HG03558 (cell line): ENCODE measurements around the gene ITPRID2.

ENCODE experiments used
- ATAC-seq: cut with Tn5 transposase; IDR thresholded peaks from one replicate; pipeline ENCODE4 v1.9.1; 2021; ENCODE audit warnings: moderate number of reproducible peaks; ENCODE audit not compliant: unreplicated experiment; ENCODE audit errors: extremely low read depth

Gene ITPRID2

GRCh38 chr2:181878448-181878847 is 13.1 kb upstream of the ITPRID2 start:
- no peak for ATAC-seq

DNA sequence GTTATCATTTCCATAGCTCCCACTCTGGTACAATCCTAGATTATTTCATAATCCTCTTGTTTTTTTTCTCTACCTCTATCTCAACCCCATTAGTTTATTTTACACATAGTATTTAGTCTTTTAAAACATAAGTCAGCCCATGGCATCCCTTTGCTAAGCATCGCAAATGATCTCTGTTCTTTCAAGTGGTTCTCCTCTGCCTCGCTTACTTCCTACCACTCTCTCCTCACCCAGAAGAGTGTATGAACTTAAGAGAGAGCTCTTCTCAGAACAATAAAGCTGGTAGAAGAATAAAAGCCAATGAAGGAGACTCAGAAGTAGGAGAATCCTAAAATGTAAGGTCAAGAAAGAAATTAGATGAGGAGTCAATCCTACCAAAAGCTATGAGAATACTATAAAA is 12.2 kb upstream of the ITPRID2 start:
- no peak for ATAC-seq

- ATAC-seq = no peak
Measured at GRCh38 chr2:181882246-181883020, 9.1 kb upstream of the ITPRID2 start.

- ATAC-seq = no peak
Measured at GRCh38 chr2:181884601-181885000, 6.9 kb upstream of the ITPRID2 start.

DNA sequence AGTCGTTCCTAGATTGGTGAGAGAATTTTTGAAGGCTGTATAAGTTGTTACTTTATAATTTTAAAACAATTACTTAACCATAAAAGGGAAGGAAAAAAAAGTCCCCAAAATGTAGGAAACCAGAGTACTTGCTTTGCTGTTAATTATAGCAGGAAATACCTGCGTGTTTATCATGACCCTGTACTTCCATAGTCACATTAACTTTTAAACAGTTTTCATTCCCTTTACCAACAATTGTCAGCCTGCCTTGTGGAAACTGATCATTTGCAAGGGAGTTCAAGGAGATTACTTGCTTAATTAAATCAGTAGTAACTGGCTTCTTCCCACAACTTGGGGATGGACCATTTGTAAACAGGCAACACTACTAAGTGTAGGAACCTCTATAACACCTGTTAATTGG is 6.4 kb upstream of the ITPRID2 start:
- no peak for ATAC-seq

DNA sequence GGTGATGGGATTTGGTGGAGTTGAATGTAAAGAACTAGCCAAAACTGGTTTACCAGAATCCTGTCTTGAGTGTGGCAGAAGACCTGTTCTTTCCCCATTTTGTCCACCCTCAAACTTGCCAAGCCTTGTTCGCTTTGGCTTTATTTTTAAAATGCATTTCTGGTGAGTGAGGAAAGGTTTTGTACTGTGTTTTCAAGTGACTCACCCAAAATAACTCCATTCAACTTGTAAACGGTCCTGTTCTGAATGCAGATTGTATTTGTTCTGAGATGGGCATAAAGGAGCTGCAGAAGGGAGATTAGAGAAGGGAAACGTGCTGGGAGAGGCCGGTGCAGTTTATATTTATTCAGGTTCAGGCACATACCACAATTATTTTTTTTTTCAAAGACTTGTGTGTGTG is 5.3 kb upstream of the ITPRID2 start:
- no peak for ATAC-seq

- ATAC-seq = no peak
Measured at GRCh38 chr2:181887045-181887444, 4.5 kb upstream of the ITPRID2 start.

DNA sequence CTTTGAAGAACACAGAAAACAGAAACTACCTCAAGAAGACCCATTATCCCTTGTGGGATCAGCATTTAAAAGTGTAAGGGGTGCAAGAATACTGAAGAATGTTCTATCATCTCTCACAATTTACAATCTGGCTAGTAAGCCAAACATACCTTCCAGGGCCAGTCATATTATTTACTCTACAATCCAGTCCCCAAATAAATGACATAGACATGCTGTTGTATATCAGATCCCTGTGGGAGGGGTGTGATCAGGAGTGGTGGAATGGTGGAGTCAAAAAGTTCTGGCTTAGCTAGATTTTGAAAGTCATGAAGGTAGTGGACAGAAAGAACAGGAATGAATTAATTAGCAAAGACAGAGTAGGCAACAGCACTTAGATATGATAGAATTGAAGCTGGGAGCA is 1.8 kb upstream of the ITPRID2 start:
- no peak for ATAC-seq

- ATAC-seq = no peak
Measured at GRCh38 chr2:181890271-181890670, 1.3 kb upstream of the ITPRID2 start.

DNA sequence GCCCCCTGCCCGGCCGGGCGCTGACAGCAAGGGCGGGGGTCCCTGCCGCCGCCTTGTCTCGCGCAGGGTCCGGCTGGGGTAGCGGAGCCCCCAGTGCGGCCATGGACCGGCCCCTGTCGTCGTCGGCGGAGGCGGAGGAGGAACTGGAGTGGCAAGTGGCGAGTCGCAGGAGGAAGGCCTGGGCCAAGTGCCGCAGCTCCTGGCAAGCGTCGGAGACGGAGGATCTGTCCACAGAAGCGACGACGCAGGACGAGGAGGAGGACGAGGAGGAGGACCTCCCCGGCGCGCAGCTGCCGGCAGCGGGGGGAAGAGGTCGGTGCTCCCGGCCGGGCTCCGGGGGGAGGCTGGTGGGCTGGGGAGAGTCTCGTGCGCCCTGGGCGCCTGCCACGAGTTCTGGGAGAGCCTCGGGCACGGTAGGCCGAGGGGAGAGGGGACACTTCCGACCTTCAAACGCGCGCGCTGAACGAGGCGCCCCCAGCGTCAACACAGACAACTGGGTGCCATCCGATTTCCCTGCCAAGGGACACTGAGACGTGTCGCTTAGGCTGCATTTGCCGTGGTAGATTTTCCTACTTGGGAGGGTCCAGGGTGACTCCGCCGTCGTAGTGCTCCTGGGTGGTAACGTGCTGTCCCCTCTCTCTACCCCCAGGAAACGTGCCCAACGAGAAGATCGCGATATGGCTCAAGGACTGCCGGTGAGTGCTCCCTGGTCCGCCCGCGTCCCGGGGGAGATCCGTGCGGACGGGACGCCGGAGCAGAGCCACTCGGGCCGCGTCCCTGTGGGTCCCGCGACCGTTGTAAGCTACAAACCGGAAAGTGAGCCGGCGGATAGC is 652 bp downstream of the ITPRID2 start:
- ATAC-seq = peak; percentile 24

GRCh38 chr2:181892799-181893435 is 1.4 kb downstream of the ITPRID2 start:
- ATAC-seq = no peak

DNA sequence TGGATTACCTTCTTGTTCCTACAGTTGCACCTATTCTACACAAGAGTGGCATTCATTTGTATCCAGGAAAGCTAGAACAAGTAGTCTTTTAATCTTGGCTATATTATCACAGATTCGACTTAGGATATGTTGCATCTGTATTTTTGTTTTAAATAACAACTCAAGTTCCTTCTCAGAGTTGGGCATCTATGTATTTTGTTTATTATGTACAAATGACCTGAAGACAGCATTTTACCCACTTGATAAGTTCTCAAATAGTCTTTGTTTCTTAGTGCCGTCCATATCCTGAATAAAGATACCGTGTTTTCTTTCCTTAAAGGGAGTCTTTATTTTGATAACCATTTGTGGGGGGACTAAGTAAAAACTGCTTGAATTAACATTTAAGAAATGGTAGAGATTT is 2.9 kb downstream of the ITPRID2 start:
- no peak for ATAC-seq

- ATAC-seq = no peak
Measured at GRCh38 chr2:181895818-181896217, 4.3 kb downstream of the ITPRID2 start.

DNA sequence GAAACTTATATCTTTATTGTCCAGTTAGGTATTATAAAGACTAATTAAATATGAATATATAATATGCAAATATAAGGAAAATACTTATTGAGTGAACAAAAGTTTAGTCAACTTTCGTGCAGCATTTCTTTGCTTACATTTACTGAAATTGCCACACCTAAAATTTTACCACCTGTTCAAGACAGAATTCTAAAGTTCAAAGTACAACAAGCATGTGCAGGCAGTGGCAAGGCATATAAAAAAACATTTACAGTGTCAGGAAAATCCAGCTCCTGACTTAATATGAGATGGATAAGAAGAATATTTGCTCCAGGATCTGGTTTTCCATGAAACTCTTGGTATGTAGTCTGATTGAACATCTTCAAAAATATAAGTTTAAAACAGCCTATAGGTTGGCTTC is 4.8 kb downstream of the ITPRID2 start:
- ATAC-seq = no peak

GRCh38 chr2:181900007-181900651 is 8.6 kb downstream of the ITPRID2 start:
- ATAC-seq = no peak

GRCh38 chr2:181902625-181903024 is 11.1 kb downstream of the ITPRID2 start:
- ATAC-seq = no peak

DNA sequence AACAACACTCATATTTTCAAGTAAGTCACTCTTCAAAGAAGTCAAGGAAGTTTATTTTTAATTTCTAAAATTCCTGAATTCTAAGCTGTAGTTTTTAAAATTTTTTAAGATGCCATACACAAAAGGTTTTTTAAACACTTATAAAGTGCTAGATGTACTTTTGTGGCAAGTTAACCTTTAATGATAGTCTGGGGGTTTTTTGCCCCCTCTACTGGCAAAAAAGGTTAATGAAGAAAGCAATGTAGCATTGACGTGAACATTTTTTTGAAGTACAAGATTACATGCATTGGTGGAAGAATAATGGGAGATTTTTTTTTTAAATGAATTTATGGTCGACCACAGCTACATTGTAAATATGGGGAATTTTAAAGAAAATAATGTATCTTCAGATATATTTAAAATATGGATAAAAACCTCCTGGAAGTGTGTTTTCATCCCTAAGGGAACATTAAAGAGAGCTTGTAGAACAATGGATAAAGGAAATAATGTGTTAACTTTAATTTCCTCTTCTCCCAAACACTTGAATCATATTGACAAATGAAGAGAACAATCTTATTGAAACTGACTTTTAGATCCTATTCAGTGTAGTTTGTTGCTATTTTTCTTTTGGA is 12.6 kb downstream of the ITPRID2 start:
- ATAC-seq = no peak

- peak; percentile 39 for ATAC-seq
Measured at GRCh38 chr2:181907057-181907456, 15.5 kb downstream of the ITPRID2 start.

DNA sequence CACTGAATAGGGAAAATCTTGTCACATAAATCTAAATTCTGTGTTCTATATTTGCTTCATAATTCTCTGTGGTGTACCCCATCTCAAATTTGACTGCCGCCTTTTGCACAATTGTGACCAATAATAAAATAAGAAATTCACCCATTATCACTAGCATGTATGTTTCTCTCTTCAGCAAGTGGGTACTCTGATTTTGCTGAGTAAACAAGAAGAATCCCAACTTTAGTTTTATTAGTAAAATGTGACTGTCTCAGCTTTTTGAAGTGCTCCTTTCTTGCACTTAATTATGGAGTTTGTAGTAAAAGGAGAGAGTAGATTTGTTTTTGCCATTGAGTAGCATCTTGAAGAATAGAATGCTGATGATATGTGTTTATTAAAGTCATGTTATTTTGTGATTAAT is 16.1 kb downstream of the ITPRID2 start:
- no peak for ATAC-seq
